GM12891 (cell line): ENCODE results near the gene PLSCR4.

ENCODE experiments used
- PAX5 ChIP-seq: IDR thresholded peaks from 2 replicates; pipeline ENCODE4 v1.6.1; 2011; ENCODE audit warnings: low read length, moderate library complexity, mild to moderate bottlenecking; ENCODE audit not compliant: insufficient read depth, severe bottlenecking
- POLR2A ChIP-seq: IDR thresholded peaks from 2 replicates; pipeline ENCODE4 v1.6.1; 2011; ENCODE audit warnings: low read depth, low read length, control low read depth
- POLR2AphosphoS5 ChIP-seq: IDR thresholded peaks from 2 replicates; pipeline ENCODE4 v1.6.1; 2011; ENCODE audit warnings: low read depth, low read length, control low read depth
- POU2F2 ChIP-seq: IDR thresholded peaks from 2 replicates; pipeline ENCODE4 v1.6.1; 2011; ENCODE audit warnings: low read depth, mild to moderate bottlenecking, control low read depth, low read length, moderate library complexity
- SPI1 ChIP-seq: IDR thresholded peaks from 2 replicates; pipeline ENCODE4 v1.6.1; 2011; ENCODE audit warnings: low read depth, low read length, control low read depth
- TAF1 ChIP-seq: IDR thresholded peaks from 2 replicates; pipeline ENCODE4 v1.6.1; 2011; ENCODE audit warnings: low read depth, low read length, control low read depth

- TF ChIP-seq POLR2A (no peak), POLR2AphosphoS5 (no peak), POU2F2 (no peak), PAX5 (no peak), TAF1 (no peak), SPI1 (no peak)
These were observed 91.1 kb downstream of the PLSCR4 start for GRCh38 chr3:146159616-146160320.
